Natural killer cell (primary cell): ENCODE measurements around the gene POLR1A. TPM values are rescaled to one million over a fixed set of nuclear protein-coding genes. Genes with fewer than 3 reads are reported as not detected.

Experiments
- ATAC-seq, 3 donors: fragments of 150-1000 bp in 2 of 3; fragments of 200-7000 bp in 1 of 3; cut with Tn5 transposase; 1 replicate in 1 of 3; 2 replicates in 2 of 3; pipeline ENCODE4 v1.10.0; 2021; ENCODE audit warnings: mild to moderate bottlenecking in 2 of 3, moderate library complexity in 2 of 3
- DNase-seq, 2 donors: peaks; one replicate each; pipeline versions ENCODE4 v3.0.0 to v3.0.0-alpha.2; 2013 to 2021; ENCODE audit warnings: mixed read lengths in 1 of 2
- H3K27ac ChIP-seq: one replicate; pipeline ENCODE4 v1.5.1; 2013; ENCODE audit warnings: mild to moderate bottlenecking, low read length
- H3K27me3 ChIP-seq: one replicate; pipeline ENCODE4 v1.6.1; 2013; ENCODE audit warnings: low read length; ENCODE audit not compliant: control insufficient read depth, insufficient read depth
- H3K36me3 ChIP-seq: one replicate; pipeline ENCODE4 v1.6.1; 2013; ENCODE audit warnings: low read length; ENCODE audit not compliant: control insufficient read depth, insufficient read depth
- H3K4me1 ChIP-seq: one replicate; pipeline ENCODE4 v1.6.1; 2013; ENCODE audit warnings: low read length; ENCODE audit not compliant: control insufficient read depth, insufficient read depth
- H3K4me3 ChIP-seq: one replicate; pipeline ENCODE4 v1.5.1; 2013; ENCODE audit warnings: low read length
- H3K9me3 ChIP-seq: one replicate; pipeline ENCODE4 v1.6.1; 2013; ENCODE audit warnings: low read length; ENCODE audit not compliant: control insufficient read depth, insufficient read depth
- H3K27ac Mint-ChIP-seq, 2 donors: one replicate each; pipeline ENCODE4 v1.8.0; 2022; ENCODE audit warnings: mild to moderate bottlenecking in 2 of 2, mixed read lengths in 2 of 2, moderate library complexity in 1 of 2
- H3K27me3 Mint-ChIP-seq, 2 donors: one replicate each; pipeline ENCODE4 v1.8.0; 2022; ENCODE audit warnings: low read depth in 2 of 2, mixed read lengths in 2 of 2
- H3K36me3 Mint-ChIP-seq: one replicate; pipeline ENCODE4 v1.8.0; 2022; ENCODE audit warnings: mixed read lengths
- H3K4me1 Mint-ChIP-seq, 2 donors: one replicate each; pipeline ENCODE4 v1.8.0; 2022; ENCODE audit warnings: mixed read lengths in 2 of 2
- H3K4me3 Mint-ChIP-seq: one replicate; pipeline ENCODE4 v1.8.0; 2022; ENCODE audit warnings: mild to moderate bottlenecking, moderate library complexity, mixed read lengths
- H3K9me3 Mint-ChIP-seq, 2 donors: one replicate each; pipeline ENCODE4 v1.8.0; 2022; ENCODE audit warnings: mixed read lengths in 2 of 2
- WGBS: methylation state at CpG from one replicate; pipeline ENCODE4 v1.1.7; 2013; ENCODE audit warnings: missing lambda C conversion rate; ENCODE audit not compliant: insufficient coverage; 5-methylcytosine and 5-hydroxymethylcytosine counted together
- intact Hi-C: fragments of 100-400 bp; cut with micrococcal nuclease; formaldehyde crosslinking; loops from one replicate; pipeline ENCODE4 v1.14.2; 2022
- total RNA-seq, 4 donors: library from RNA; stranded (reverse); fragments of 120-200 nt in 1 of 4; gene quantifications; one replicate each; pipeline versions ENCODE4 v1.2.3 to v1.2.4, GENCODE V29; 2013 to 2022
- TF ChIP-seq, protein P1 (sequence below): fragments of 200-600 bp; IDR thresholded peaks from one replicate; pipeline ENCODE4 v1.8.0; 2022; ENCODE audit warnings: antibody characterized with exemption

POLR1A gene
- total RNA-seq, 3 donors from 2014 or later (not counting 1 experiment from before 2014, with no cell fraction given): 19.7 to 26.5 (median 22.8) TPM

DNA sequence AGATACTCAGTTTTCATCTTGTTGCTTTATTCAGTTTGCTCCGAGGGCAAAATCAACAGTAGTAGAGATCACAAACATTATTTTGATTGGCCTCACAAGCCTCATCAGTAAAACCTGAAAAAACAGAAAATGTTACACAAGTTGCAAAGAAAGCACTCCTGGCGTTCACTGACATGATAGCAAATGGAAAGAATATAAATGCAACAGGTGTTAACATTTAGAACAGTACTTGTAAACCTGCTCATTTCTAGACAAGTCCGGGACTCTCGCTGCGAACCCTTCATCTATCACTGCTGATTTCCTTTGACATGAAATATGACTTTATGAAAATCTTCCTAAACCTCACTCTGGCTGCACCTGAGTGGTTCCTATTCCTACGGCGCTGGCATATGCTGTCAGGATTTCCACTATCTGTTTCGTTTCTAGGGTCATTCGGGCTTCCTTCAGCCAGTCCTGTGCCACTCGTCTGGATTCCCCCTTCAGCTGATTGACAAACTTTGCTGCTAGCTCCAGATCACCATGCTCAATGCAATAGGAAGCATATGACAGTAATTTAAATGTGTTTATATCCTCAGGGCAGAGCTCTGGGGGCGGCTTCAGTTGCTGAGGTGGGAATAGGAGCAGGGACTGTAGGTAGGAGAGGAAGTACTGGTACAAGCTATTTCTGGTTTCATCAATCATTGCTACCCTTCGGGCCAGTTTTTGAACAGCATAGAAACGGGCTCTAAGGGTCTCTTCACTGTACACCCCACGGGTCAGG, 38.4 kb upstream of the POLR1A start:
- H3K4me1 ChIP-seq: no peaks in the 10 kb centered on the region

DNA sequence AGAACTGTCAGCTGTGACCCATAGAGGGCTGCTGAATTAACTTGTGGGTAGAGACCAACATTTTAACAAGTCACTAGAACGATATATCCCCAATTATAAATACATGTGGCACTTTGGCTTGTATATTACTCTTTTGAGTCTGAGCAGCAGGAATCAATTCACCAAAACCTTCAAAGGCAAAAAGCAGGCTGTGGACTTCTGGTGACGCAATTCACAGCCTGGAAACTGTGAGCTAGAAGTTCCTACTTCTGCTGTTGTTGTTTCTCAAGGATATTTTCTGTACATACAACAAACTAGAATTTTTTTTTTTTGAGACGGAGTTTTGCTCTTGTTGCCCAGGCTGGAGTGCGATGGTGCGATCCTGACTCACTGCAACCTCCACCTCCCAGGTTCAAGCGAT, 37.6 kb upstream of the POLR1A start:
- H3K9me3 Mint-ChIP-seq: no peaks in the 10 kb centered on the region
- H3K27ac ChIP-seq: no peak overlapping the region
- TF ChIP-seq, protein P1, sequence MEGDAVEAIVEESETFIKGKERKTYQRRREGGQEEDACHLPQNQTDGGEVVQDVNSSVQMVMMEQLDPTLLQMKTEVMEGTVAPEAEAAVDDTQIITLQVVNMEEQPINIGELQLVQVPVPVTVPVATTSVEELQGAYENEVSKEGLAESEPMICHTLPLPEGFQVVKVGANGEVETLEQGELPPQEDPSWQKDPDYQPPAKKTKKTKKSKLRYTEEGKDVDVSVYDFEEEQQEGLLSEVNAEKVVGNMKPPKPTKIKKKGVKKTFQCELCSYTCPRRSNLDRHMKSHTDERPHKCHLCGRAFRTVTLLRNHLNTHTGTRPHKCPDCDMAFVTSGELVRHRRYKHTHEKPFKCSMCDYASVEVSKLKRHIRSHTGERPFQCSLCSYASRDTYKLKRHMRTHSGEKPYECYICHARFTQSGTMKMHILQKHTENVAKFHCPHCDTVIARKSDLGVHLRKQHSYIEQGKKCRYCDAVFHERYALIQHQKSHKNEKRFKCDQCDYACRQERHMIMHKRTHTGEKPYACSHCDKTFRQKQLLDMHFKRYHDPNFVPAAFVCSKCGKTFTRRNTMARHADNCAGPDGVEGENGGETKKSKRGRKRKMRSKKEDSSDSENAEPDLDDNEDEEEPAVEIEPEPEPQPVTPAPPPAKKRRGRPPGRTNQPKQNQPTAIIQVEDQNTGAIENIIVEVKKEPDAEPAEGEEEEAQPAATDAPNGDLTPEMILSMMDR: no peak
- peak overlapping the region in 1 of 2 donors; percentile 29 for H3K27ac Mint-ChIP-seq
- ATAC-seq: no peak
- H3K27me3 Mint-ChIP-seq: no peaks in the 10 kb centered on the region
- H3K36me3 ChIP-seq: peaks cover 66% of the 10 kb centered on the region
- no peaks in the 10 kb centered on the region for H3K4me1 ChIP-seq
- intact Hi-C loops: no loop called here
- no peak for DNase-seq
- H3K9me3 ChIP-seq: no peaks in the 10 kb centered on the region
- no peaks in the 10 kb centered on the region for H3K27me3 ChIP-seq
- WGBS: 93% methylated on average over 6 of the region's 6 CpGs
- no peak overlapping the region for H3K4me3 Mint-ChIP-seq
- no peak overlapping the region for H3K4me3 ChIP-seq
- H3K4me1 Mint-ChIP-seq: peaks cover 0 to 7% of the 10 kb centered on the region in 2 donors
- no peaks in the 10 kb centered on the region for H3K36me3 Mint-ChIP-seq

More for the DNA sequence above, 38.4 kb upstream of the POLR1A start:
- no peak overlapping the region for H3K4me3 ChIP-seq
- WGBS: 93% methylated on average over 14 of the region's 14 CpGs
- TF ChIP-seq, protein P1: no peak
- peaks cover 4% of the 10 kb centered on the region in 2 donors for H3K4me1 Mint-ChIP-seq
- H3K27me3 ChIP-seq: no peaks in the 10 kb centered on the region
- no peaks in the 10 kb centered on the region for H3K9me3 ChIP-seq
- peak overlapping the region in 1 of 2 donors; percentile 9 for H3K27ac Mint-ChIP-seq
- no peak overlapping the region for H3K4me3 Mint-ChIP-seq
- H3K36me3 ChIP-seq: peaks cover 65% of the 10 kb centered on the region
- no peaks in the 10 kb centered on the region for H3K9me3 Mint-ChIP-seq
- peaks cover 6% of the 10 kb centered on the region for H3K36me3 Mint-ChIP-seq
- H3K27me3 Mint-ChIP-seq: no peaks in the 10 kb centered on the region
- intact Hi-C loops: no loop called here
- DNase-seq (no peak), ATAC-seq (no peak)
- no peak overlapping the region for H3K27ac ChIP-seq

DNA sequence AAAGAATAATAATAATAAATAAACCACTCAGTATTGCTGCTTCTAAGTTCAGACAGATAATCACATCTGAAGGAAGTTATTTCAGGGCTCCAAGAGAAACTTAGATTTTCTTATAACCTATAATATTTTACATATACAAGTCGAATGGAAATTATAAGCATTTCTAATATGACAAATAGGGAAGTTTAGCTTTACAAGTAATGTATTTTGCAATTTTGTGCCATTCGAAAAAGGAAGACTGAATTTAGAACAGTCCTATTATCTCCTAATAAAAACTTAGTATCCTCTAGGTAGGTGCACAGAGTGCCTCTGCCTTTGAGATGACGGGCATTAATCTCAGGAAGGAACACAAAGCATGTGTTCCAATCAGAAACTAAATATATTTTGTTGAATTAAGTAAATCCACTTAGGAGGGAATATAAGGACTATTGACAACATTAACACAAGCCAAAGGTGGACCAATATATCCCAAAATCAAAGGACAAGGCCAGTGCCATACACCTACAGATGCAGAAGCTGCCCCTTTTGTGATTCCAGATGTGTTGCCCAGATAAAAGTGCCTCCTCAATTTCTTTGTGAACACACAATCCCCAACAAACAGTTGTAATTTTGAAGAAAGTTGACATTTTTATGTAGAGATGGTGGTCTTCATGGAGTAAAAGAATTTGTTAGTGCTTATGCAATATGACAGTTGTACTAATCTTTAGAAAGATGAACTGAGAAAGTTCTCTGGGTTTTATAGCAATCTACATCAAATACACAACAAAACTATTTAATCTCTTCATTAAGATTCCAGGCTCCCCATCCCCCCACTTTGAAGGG, 37.0 kb upstream of the POLR1A start:
- Histone ChIP-seq H3K4me1 (no peaks in the 10 kb centered on the region), H3K27ac (no peak overlapping the region), H3K36me3 (peaks cover 66% of the 10 kb centered on the region), H3K4me3 (no peak overlapping the region), H3K9me3 (no peaks in the 10 kb centered on the region), H3K27me3 (no peaks in the 10 kb centered on the region)
- H3K9me3 Mint-ChIP-seq: no peaks in the 10 kb centered on the region
- H3K4me1 Mint-ChIP-seq: peaks cover 0 to 7% of the 10 kb centered on the region in 2 donors
- TF ChIP-seq, protein P1: no peak
- intact Hi-C loops: no loop called here
- H3K27ac Mint-ChIP-seq: peak overlapping the region in 1 of 2 donors; percentile 29
- WGBS: no CpG with 5 or more reads among the region's 3 CpGs
- DNase-seq (no peak), ATAC-seq (no peak)
- H3K4me3 Mint-ChIP-seq: no peak overlapping the region
- H3K27me3 Mint-ChIP-seq: no peaks in the 10 kb centered on the region
- H3K36me3 Mint-ChIP-seq: peaks cover under 1% of the 10 kb centered on the region
